AG20443 (cell line): ENCODE results near the gene NEMF.
"Not testable (repeated sequence)": the region's sequence is repeated elsewhere in the genome, so short reads cannot be mapped to it uniquely, and the experiment has no call there.

Experiments
- DNase-seq: peaks from one replicate; pipeline ENCODE4 v3.0.0; 2012; ENCODE audit warnings: low spot score, mixed read lengths

The NEMF gene

GRCh38 chr14:49816118-49816517, 36.5 kb downstream of the NEMF start:
- not testable (repeated sequence) for DNase-seq

- DNase-seq: no peak
These were observed 43.8 kb downstream of the NEMF start for GRCh38 chr14:49808780-49809179.

GRCh38 chr14:49796025-49796424, 56.6 kb downstream of the NEMF start:
- no peak for DNase-seq

DNA sequence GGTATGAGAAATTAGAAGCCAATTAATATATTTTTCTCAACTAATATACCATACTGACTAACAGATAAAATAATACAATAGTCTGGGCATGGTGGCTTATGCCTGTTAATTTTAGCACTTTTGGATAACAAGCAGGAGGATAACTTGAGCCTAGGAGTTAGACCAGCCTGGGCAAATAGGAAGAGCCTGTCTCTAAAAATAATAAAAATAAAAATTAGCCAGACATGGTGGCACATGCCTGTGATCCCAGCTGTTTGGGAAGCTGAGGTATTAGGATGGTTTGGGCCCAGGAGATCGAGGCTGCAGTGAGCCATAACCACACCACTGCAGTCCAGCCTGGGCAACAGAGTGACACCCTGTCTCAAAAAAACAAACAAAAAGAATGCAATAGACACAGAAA, 60.0 kb downstream of the NEMF start:
- no peak for DNase-seq

DNA sequence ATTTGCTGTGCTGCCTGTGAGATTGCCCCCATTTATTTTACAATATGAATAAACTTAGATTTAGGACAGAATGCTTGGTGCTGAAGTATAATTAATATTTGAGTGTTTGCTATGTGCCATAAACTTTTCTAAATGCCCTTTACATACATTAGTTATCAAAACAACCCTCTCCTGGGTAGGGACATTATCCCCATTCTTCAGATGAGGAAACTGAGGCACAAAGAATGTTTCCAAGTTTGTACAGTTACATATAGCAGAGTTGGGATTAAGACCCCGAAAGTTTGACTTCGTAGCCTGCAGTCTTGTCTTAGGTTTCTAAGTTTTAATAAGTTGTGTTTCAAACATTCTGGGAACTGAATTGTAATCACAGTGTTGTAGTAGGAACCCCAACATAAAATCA, 66.3 kb downstream of the NEMF start:
- DNase-seq: no peak

GRCh38 chr14:49783394-49784014, 69.1 kb downstream of the NEMF start:
- DNase-seq: no peak

DNA sequence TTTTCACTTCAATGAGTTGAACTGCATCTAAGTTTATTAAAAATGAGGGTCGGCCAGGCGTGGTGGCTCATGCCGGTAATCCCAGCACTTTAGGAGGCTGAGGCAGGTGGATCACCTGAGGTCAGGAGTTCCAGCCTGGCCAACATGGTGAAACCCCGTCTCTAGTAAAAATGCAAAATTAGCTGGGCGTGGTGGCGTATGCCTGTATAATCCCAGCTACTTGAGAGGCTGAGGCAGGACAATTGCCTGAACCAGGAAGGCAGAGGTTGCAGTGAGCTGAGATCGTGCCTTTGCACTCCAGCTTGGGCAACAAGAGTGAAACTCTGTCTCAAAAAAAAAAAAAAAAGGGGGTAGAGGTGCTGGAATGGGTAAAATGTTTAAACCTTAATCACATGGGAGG, 71.5 kb downstream of the NEMF start:
- not testable (repeated sequence) for DNase-seq

DNA sequence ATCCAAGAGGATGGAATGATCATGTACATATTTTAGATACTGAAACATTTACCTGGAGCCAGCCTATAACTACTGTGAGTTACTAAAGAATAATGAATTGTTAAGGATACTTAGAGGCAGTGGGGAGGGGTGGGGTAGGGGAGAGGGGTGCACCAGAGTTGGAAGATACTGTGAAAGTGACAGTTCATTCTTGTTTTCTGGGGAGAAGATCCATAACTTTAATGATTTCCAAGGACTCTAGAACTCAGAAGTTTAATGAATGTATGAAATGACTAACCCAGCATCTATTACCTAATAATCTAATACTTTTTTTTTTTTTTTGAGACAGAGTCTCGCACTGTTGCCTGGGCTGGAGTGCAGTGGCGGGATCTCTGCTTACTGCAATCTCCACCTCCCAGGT, 74.2 kb downstream of the NEMF start:
- no peak for DNase-seq

DNA sequence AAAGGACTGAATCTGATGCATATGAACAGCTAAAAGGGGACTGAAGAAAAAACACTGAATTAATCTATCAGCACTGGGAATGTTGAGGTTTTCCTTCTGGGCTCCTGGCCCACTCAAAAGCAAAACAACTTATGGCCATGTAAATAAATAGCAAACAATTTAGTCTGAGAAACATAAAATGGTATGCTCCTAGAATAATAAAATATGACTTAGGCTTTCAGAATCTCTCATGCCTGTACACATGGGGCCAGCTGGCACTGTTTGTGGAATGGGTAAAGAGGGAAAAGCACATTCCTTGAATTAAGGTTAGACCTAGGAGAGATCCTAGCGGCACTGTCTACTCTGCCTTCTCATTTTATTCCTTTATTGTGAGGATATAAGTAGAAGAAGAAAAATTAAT, 78.5 kb downstream of the NEMF start:
- DNase-seq: no peak

DNA sequence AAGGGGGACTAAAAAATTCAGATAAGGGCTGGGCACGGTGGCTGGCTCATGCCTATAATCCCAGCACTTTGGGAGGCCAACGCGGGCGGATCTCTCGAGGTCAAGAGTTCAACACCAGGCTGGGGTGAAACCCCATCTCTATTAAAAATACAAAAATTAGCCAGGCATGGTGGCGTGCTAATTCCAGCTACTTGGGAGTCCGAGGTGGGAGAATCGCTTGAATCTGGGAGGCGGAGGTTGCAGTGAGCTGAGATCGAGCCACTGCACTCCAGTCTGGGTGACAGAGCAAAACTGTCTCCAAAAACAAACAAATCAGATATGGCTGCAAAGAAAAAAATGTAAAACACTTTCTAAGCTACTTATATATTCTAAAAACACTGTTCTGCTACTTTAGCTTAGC, 80.9 kb downstream of the NEMF start:
- not testable (repeated sequence) for DNase-seq

DNA sequence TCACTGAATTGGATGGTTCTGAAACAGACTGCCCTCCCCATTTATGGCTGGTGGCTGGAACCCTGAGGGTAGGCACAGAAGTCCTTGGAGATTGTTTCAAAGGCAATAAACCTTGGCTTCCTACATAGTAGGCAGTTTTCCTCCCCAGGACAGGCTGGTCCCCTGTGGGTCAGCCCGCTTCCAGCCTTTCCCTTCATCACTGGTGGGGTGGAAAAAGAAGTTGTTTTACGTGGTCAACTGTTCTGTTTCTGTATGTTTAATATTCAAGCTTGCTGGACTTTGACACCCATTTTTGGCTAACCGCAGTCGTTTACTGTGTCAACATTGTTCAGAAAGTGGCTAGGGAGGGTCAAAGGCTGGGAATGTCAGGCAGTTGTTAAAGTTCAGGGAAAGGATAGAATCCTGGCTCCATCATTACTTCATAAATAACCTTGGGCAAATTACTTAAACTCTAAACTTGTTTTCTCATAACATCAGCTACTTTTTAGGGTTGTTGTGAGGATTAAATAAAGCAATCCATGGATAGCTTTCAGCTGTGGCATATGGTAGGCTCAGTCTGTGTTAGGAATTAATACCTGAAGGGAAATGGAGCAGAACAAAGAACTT, 82.3 kb downstream of the NEMF start:
- DNase-seq: no peak

- no peak for DNase-seq
These were observed 82.9 kb downstream of the NEMF start for GRCh38 chr14:49769581-49770211.

DNA sequence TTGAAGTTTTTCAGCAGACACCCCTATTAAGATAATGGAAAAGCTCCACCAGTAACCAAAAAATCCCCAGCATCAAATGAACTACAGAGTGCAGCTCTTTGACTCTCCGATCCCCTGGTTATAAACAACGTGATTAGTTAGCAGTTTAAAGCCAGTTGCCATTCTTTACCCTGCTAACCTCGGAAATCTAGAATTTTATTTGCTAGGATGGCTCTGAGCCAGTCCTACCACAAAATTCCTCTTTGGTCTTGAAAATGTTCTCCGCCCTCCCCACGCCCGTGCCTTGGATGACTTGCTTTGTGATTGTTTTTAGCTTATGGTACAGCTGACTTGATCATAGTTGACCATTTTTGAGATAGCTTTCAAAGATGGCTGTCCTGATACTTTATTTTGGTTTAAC, 83.4 kb downstream of the NEMF start:
- peak; percentile 51 for DNase-seq

- peak; percentile 61 for DNase-seq
These were observed 84.1 kb downstream of the NEMF start for GRCh38 chr14:49768301-49769121.

DNA sequence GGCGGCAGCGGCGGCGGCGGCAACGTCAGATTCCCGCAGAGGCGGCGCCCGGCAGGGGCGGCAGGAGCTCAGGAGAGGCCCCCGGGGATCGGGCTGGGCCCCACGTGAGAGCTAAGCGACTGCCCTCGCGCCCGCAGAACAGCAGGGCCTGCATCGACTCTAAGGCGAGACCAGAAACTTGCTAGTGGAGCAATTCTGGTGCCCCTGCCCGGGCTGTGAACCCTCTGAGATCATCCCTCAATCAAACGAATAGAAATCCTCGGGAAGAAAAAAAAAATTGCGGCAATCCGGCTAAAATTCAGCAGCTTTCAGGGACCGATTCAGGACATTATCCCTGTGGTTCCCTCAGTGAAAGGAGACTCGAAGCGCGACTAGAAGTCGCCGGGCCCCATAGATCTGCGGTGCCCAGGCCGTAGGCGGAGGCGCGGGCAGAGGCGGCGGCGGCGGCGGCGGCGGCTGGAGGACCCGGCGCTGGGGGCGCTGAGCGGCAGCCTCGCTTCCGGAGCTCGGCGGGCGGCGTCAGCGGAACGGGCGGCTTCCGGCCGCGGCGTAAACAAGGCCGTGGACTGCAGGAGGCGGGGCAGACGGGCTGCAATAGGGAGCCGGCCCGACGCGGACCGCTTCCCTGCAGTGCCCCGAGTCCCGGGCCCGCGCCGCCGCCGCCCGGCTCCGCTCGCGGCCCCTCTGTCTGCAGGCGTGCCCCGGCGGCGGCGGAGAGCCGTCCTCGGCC, 84.9 kb downstream of the NEMF start, which contains the start of gene KLHDC2:
TSS of gene KLHDC2 (plus strand) at position 583 of the 730 bp plus-strand sequence. CDS start 316 bp downstream, outside the sequence.
- DNase-seq: peak; percentile 94

DNA sequence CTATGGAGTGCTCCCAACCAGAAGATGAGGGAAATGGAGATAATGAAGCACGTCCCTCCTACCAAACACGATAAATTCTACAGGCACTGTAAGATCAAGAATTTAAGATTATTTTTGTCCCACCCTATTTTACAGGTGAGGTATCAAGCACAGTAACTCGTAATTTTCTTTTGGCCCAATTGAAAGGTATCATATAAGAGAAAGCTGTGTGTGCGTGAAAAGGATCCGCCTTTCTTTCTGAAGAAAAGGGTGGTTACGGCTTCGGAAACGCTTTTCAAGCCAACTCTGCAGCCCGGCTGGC, 85.4 kb downstream of the NEMF start:
- no peak for DNase-seq

DNA sequence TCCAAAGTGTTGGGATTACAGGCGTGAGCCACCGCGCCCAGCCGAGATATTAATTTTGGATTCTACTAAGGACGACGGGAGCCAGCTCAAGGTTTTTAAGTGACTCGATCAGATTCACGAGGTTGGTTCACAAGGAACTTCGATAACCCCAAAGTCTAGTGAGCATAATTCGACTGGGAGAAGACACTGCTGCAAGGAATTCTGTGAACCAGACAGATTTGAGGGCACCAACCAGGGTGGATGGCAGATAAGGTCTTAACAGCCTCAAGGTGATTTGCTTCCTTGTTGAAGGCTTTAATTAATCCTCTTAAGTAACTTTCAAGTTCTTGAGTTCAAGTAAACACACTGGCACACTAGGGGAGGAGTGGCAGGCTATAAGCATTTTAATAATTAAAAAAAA, 85.7 kb downstream of the NEMF start:
- peak; percentile 12 for DNase-seq

GRCh38 chr14:49761839-49762551, 90.6 kb downstream of the NEMF start:
- DNase-seq: no peak

- DNase-seq: no peak
These were observed 97.2 kb downstream of the NEMF start for GRCh38 chr14:49755378-49755777.

GRCh38 chr14:49754570-49755097, 98.0 kb downstream of the NEMF start:
- no peak for DNase-seq

DNA sequence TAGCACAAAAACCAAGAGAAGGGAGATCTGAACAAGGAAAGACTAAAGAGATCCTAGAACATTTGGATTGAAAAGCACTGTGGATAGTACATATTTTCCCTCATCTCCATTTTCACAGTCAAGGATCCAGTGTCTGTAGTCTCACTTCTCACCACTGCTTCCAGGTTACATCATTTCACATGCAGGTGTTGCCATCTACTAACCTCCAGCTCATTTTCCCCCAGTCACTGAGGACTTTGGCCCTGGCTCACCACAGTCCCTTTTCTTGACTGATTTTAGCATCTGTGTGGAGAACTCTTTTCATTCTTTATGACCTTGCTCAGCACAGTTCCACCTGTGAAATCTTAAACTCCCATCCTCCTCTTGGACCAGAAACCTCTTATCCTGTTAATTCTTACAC, 106.1 kb downstream of the NEMF start:
- DNase-seq: not testable (repeated sequence)
